Esophagus (tissue), 2 donors: ENCODE measurements around the gene KDM5A. TPM values are rescaled to one million over a fixed set of nuclear protein-coding genes. Genes with fewer than 3 reads are reported as not detected.

Experiments
- H3K27ac ChIP-seq, 2 donors: one replicate each; pipeline ENCODE4 v1.5.1; 2013; ENCODE audit warnings: low read depth in 2 of 2, mild to moderate bottlenecking in 2 of 2, inconsistent platforms in 1 of 2, low read length in 1 of 2, moderate library complexity in 1 of 2
- H3K27me3 ChIP-seq, 2 donors: one replicate each; pipeline ENCODE4 v1.6.1; 2013; ENCODE audit warnings: low read length in 2 of 2, control low read depth in 1 of 2, mild to moderate bottlenecking in 1 of 2; ENCODE audit not compliant: insufficient read depth in 2 of 2, control insufficient read depth in 1 of 2
- H3K36me3 ChIP-seq, 2 donors: one replicate each; pipeline ENCODE4 v1.6.1; 2013; ENCODE audit warnings: low read length in 1 of 2; ENCODE audit not compliant: control insufficient read depth in 2 of 2, insufficient read depth in 2 of 2
- H3K4me1 ChIP-seq, 2 donors: one replicate each; pipeline ENCODE4 v1.6.1; 2013; ENCODE audit warnings: low read length in 1 of 2; ENCODE audit not compliant: control insufficient read depth in 2 of 2, insufficient read depth in 2 of 2
- H3K4me3 ChIP-seq, 2 donors: one replicate each; pipeline ENCODE4 v1.5.1; 2013; ENCODE audit warnings: low read length in 2 of 2, mild to moderate bottlenecking in 2 of 2, low read depth in 1 of 2, moderate library complexity in 1 of 2
- H3K9me3 ChIP-seq, 2 donors: one replicate each; pipeline ENCODE4 v1.6.1; 2013; ENCODE audit warnings: mild to moderate bottlenecking in 2 of 2, low read depth in 1 of 2, low read length in 1 of 2, moderate library complexity in 1 of 2; ENCODE audit not compliant: control insufficient read depth in 2 of 2, insufficient read depth in 1 of 2
- WGBS, 2 donors: extraction: QIAGEN DNeasy Blood & Tissue Kit; methylation state at CpG; one replicate each; pipeline ENCODE4 v1.1.7; 2013; 5-methylcytosine and 5-hydroxymethylcytosine counted together
- polyA plus RNA-seq, 2 donors: library from polyadenylated mRNA; stranded (reverse); fragments of 200-250 nt; gene quantifications; one replicate each; pipeline ENCODE4 v1.2.3, GENCODE V29; 2013
- donor health status: healthy with polysubstance abuse.
- donor health status: Bipolar disorder and iron deficiency.

The KDM5A gene
- polyA plus RNA-seq, 2 donors, result 6.6 to 6.8 TPM

- Histone ChIP-seq H3K36me3 (no peaks in the 10 kb centered on the region), H3K27ac (no peak overlapping the region), H3K4me1 (no peaks in the 10 kb centered on the region), H3K27me3 (no peaks in the 10 kb centered on the region), H3K4me3 (no peak overlapping the region), H3K9me3 (no peaks in the 10 kb centered on the region)
- 82 to 87% methylated on average over 9 of the region's 9 CpGs for WGBS, 2 donors
Measured at GRCh38 chr12:254912-255311, 134.2 kb downstream of the KDM5A start.

- 67 to 75% methylated on average over 10 of the region's 10 CpGs for WGBS, 2 donors
- H3K36me3 ChIP-seq, result no peaks in the 10 kb centered on the region
Measured at GRCh38 chr12:254039-254438, 135.1 kb downstream of the KDM5A start.

GRCh38 chr12:253116-253831 lies 135.8 kb downstream of the KDM5A start:
- no peak overlapping the region for H3K27ac ChIP-seq
- no peaks in the 10 kb centered on the region for H3K36me3 ChIP-seq
- 78 to 83% methylated on average over 12 of the region's 12 CpGs for WGBS, 2 donors

More at GRCh38 chr12:254039-254438, 135.1 kb downstream of the KDM5A start:
- no peaks in the 10 kb centered on the region for H3K27me3 ChIP-seq
- H3K4me1 ChIP-seq, result no peaks in the 10 kb centered on the region
- H3K4me3 ChIP-seq, result no peak overlapping the region
- no peak overlapping the region for H3K27ac ChIP-seq
- no peaks in the 10 kb centered on the region for H3K9me3 ChIP-seq

GRCh38 chr12:252636-253035 lies 136.5 kb downstream of the KDM5A start:
- WGBS, 2 donors, result 36 to 41% methylated on average over 5 of the region's 5 CpGs
- H3K4me3 ChIP-seq, result no peak overlapping the region
- no peak overlapping the region for H3K27ac ChIP-seq
- H3K4me1 ChIP-seq, result no peaks in the 10 kb centered on the region
- H3K27me3 ChIP-seq, result no peaks in the 10 kb centered on the region
- no peaks in the 10 kb centered on the region for H3K36me3 ChIP-seq
- no peaks in the 10 kb centered on the region for H3K9me3 ChIP-seq

More at GRCh38 chr12:253116-253831, 135.8 kb downstream of the KDM5A start:
- H3K4me3 ChIP-seq, result no peak overlapping the region
- H3K4me1 ChIP-seq, result no peaks in the 10 kb centered on the region
- H3K27me3 ChIP-seq, result no peaks in the 10 kb centered on the region
- H3K9me3 ChIP-seq, result no peaks in the 10 kb centered on the region

- WGBS, 2 donors, result 82 to 85% methylated on average over 3 of the region's 3 CpGs
Measured at GRCh38 chr12:247271-247670, 141.8 kb downstream of the KDM5A start.

GRCh38 chr12:243381-243780 lies 145.7 kb downstream of the KDM5A start:
- 62 to 64% methylated on average over 4 of the region's 4 CpGs for WGBS, 2 donors
- Histone ChIP-seq H3K4me3 (no peak overlapping the region), H3K36me3 (no peaks in the 10 kb centered on the region), H3K27me3 (no peaks in the 10 kb centered on the region), H3K27ac (no peak overlapping the region), H3K9me3 (peaks cover 0 to 2% of the 10 kb centered on the region in 2 donors), H3K4me1 (no peaks in the 10 kb centered on the region)

More at GRCh38 chr12:247271-247670, 141.8 kb downstream of the KDM5A start:
- Histone ChIP-seq H3K36me3 (no peaks in the 10 kb centered on the region), H3K27me3 (no peaks in the 10 kb centered on the region), H3K9me3 (peaks cover 0 to 2% of the 10 kb centered on the region in 2 donors), H3K27ac (no peak overlapping the region), H3K4me1 (no peaks in the 10 kb centered on the region), H3K4me3 (no peak overlapping the region)

GRCh38 chr12:242496-242895 lies 146.6 kb downstream of the KDM5A start:
- Histone ChIP-seq H3K4me1 (no peaks in the 10 kb centered on the region), H3K9me3 (peaks cover 0 to 2% of the 10 kb centered on the region in 2 donors), H3K36me3 (no peaks in the 10 kb centered on the region), H3K4me3 (no peak overlapping the region), H3K27ac (no peak overlapping the region), H3K27me3 (no peaks in the 10 kb centered on the region)
- WGBS, 2 donors, result 92 to 94% methylated on average over 15 of the region's 15 CpGs

GRCh38 chr12:241266-241665 lies 147.9 kb downstream of the KDM5A start:
- Histone ChIP-seq H3K4me1 (no peaks in the 10 kb centered on the region), H3K4me3 (no peak overlapping the region), H3K9me3 (peaks cover 4 to 7% of the 10 kb centered on the region in 2 donors), H3K27me3 (no peaks in the 10 kb centered on the region), H3K27ac (no peak overlapping the region), H3K36me3 (no peaks in the 10 kb centered on the region)
- 92 to 94% methylated on average over 9 of the region's 9 CpGs for WGBS, 2 donors

- no peaks in the 10 kb centered on the region for H3K27me3 ChIP-seq
Measured at GRCh38 chr12:240566-240965, 148.6 kb downstream of the KDM5A start.

More at GRCh38 chr12:240566-240965, 148.6 kb downstream of the KDM5A start:
- H3K4me3 ChIP-seq, result no peak overlapping the region
- no peaks in the 10 kb centered on the region for H3K36me3 ChIP-seq
- H3K9me3 ChIP-seq, result peaks cover 4 to 7% of the 10 kb centered on the region in 2 donors
- H3K27ac ChIP-seq, result no peak overlapping the region
- H3K4me1 ChIP-seq, result no peaks in the 10 kb centered on the region
- WGBS, 2 donors, result 86 to 90% methylated on average over 9 of the region's 9 CpGs
